ENCODE data around the gene HPSE2.
"Not testable (repeated sequence)": the region's sequence is repeated elsewhere in the genome, so short reads cannot be mapped to it uniquely, and the experiment has no call there.

The HPSE2 gene

DNA sequence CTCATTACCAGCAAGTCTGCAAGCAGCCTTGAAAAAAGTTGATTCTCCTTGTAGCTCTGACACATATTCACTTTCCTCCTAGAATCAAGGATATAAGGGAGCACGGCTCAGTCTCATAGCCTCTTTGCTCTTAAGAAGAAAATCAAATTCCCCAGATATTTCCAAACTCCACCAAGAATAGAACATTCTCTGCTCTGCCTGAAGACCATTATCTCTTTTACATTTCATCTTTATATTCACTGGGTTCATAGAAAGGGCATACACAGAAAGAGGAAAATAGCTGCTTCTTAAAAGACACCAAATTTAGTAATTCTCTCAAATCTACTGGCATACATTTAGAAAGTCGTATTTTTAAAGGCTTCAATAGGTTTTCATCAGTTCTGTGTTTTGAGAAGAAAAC lies 92.0 kb downstream of the HPSE2 start:
- DNase-seq, result no peak

DNA sequence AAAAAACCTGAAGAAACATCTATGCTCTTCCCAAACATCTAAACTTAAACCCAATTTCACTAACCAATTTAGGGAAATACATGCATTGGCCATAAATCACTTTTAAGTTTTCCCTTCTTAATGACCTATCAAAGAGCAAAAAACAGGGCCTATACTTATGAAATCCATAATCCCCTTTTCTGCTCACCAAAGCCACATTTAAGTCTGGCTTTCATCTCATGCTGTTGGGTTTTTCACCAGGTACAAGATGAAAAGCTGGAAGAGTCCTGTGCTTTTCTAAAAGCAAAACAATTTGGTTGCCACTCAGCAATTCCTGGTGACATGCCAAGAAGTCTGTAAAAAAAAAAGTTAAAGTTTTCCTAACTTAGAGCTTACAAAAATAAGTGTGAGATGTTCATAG lies 92.6 kb downstream of the HPSE2 start:
- no peak for DNase-seq

DNA sequence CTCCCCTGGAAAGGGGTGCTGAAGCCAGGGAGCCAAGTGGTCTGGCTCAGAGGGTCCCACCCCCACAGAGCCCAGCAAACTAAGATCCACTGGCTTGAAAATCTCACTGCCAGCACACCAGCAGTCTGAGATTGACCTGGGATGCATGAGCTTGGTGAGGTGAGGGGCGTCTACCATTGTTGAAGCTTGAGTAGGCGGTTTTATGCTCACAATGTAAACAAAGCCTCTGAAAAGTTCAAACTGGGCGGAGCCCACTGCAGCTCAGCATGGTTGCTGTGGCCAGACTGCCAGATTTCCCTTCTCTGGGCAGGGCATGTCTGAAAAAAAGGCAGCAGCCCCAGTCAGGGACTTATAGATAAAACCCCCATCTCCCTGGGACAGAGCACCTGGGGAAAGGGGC lies 102.8 kb downstream of the HPSE2 start:
- DNase-seq, result not testable (repeated sequence)

DNA sequence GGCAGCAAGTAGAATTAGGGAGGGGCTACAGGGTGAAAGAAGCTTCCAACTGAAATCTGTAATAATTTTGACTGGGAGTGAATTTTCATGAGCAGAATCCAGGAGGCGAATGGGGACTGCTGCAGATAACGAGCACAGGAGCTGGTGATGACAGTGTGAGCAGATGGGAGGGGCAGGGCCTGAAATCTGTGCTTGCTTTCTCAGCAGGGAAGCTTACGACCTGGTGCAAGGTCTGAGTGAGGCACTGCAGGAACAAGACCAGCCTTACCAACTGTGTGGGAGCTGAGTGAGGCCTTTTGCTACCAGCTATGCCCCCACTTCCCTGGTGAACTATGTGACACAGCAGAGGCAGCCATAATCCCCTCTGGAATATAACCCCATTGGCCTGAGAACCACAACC lies 109.8 kb downstream of the HPSE2 start:
- DNase-seq, result no peak

DNA sequence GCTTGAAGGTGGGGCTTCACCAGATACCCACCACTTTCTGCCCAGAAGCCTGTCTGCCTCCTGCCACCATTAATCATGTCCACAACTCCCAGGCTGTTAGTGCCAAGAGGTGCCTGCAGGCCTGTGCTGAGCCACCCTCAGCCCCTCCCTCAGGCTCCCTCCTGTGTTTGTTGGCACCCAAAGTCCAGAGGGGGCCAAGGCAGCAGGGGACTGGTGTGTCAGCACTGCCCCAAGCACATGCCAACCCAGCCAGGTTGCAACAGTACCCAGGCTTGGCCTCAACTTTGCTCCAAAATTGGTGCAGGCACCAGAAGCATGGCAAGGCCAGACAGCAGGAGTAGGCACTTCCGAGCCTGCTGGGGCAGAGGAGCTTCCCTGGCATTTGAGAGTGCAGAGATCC lies 111.3 kb downstream of the HPSE2 start:
- no peak for DNase-seq

DNA sequence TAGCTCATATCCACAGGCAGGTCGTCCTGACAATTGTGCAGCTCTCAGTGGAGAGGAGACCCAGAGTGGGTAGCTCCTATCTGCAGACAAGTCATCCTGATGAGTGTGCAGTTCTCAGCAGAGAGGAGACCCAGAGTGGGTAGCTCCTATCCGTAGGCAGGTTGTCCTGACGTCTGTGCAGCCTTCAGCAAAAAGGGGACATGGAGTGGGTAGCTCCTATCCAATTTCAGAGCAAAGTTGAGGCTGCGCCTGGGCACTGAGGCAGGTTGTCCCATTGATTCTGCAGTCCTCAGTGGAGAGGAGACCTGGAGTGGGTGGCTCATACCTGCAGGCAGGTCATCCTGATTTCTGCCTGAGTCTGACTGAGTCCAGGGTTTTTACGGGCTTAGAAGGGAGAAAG lies 111.8 kb downstream of the HPSE2 start:
- no peak for DNase-seq

DNA sequence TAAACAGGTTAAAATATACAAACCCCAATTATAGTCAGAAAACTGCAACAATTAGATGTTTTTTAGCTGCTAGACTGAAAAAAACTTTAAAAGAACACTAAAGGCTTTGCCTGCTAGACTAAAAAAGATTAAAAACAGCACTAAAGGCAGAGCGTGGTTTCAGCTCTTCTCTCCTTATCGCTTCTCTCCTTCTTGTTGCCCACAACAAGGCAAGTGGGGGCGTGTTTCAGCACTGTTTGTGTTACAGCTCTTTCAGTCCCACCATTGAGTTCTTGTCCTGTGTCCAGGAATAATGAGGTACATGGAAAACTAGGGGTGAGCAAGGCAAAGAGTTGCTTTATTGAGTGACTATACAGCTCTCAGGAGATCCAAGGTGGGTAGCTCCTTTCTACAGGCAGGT lies 112.3 kb downstream of the HPSE2 start:
- DNase-seq, result no peak

DNA sequence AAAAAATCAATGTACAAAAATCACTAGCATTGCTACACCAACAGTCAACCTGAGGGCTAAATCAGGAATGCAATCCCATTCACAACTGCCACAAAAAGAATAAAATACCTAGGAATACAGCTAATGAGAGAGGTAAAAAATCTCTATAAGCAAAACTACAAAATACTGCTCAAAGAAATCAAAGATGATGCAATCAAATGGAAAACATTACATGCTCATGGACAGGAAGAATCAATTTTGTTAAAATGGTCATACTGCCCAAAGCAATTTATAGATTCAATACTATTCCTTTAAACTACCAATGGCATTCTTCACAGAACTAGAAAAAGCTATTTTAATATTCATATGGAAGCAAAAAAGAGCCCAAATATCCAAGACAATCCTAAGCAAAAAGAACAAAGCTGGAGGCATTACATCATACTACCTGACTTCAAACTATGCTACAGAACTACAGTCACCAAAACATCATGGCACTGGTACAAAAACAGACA lies 116.3 kb downstream of the HPSE2 start:
- no peak for DNase-seq

DNA sequence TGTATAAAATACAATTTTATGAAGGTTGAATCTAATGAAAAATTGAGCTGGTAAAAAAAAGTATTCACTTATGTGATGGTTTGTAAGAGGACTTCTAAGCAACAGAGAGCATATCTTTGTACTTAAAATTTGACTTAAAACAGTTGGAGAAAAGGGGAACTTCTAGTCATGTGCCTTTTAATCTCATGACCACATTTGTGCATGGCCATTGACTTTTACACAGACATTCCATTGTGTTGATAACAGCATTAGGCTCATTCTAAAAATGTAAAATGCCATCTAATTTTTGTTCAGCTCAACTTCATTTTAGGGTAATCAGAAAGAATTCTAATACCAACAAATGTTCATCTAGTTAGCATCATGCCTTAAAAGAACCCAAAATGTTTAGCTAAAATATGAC lies 119.9 kb downstream of the HPSE2 start:
- no peak for DNase-seq

DNA sequence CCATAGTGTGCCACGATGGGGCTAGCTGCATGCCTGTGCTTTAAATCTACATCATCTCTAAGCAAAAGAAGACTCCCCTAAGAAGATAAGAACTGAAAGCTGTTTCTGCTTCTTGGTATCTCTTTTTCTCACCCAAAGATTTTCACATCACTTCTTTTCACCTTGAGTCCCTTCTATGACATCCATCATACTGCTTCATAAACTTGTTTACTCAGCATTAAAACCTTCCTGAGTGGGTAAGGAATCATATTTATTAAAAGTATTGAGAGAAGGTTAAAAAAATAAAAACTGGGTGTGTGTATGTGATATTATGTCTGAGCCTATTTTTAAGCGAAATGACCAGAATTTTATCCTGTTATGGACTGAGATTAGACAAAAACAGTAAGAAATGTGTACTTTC lies 150.3 kb downstream of the HPSE2 start:
- no peak for DNase-seq

DNA sequence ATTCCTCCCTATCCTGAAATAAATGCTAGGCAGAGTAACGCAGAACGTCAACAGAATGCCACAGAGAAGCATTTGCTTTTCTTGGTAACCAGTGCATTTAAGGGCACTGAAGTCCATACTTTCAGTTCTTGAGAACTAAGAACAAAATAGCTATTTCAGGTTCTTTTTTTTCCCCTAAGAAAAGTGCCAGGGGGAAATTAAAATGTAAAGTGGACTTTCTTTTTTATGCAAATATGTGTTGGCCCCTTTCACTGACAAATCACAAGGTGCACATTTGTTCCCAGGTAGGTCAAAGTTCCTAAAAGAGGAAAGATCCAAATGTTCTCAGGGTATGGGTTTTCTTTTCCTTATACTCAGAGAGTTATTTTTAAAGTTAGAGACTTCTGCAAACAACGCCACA lies 151.5 kb downstream of the HPSE2 start:
- no peak for DNase-seq

DNA sequence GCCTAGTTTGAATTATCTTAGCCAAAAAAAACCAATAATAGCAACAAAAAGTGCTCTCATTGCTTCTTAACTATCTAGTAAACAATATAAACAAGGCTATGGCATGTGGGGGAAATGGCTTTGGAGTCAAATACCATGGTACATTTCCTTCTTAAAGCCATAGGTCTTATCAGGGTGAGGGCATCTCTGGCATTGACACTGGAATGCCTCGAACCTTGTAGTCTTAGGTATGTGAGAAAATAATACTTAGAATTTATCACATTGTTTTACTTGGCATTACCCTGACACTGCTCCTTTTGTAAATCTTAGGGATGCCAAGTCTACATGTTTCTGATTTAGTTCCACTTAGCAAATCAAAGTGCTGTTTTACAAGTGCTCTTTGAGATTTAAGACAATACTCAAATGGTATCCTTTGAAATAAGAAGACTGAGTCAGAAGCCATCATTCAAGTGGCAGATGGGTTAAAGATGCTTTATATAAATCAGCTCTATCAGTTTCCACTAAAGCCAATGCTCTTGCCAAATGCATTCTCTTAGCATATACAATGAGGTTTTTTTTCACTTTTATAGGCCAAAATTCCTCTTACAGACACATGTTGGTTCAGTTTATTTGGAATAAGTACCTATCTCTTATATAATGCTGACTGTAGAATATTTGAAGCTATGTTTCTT lies 155.2 kb downstream of the HPSE2 start:
- DNase-seq, result no peak

DNA sequence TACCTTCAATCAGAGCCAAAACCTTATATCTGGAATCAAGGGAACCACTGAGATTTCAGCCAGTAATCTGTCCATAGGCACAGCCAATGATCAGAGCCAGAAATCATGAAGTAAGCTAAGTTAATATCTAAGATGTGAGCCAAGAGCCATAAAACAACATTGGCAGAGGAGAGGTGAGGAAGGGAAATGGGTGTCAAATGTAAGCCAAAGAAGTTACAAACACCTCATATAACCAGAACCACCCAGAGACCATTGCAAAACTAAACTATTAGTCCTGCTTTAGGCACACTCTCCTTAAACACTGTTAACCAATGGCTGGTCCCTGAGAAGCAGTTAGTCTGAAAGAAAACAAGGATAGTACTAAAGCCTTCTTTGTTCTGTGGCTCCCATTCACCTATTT lies 173.1 kb downstream of the HPSE2 start:
- no peak for DNase-seq

DNA sequence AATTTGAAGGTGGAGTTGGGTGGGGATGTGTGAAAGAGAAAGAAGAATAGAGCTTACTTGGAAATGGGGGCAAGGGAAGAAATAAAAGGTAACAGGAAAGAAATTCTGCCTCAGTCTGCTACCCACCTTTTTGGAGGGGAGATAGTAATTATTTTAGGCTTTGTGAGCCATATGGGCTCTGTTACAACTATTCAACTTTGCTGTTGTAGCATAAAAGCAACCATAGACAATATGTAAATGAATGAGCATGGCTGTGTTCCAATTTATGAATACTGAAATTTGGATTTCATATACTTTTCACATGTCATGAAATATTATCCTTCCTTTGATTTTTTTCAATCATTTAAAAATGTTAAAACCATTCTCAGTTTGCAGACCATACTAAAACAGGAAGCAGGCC lies 176.9 kb downstream of the HPSE2 start:
- DNase-seq, result no peak

DNA sequence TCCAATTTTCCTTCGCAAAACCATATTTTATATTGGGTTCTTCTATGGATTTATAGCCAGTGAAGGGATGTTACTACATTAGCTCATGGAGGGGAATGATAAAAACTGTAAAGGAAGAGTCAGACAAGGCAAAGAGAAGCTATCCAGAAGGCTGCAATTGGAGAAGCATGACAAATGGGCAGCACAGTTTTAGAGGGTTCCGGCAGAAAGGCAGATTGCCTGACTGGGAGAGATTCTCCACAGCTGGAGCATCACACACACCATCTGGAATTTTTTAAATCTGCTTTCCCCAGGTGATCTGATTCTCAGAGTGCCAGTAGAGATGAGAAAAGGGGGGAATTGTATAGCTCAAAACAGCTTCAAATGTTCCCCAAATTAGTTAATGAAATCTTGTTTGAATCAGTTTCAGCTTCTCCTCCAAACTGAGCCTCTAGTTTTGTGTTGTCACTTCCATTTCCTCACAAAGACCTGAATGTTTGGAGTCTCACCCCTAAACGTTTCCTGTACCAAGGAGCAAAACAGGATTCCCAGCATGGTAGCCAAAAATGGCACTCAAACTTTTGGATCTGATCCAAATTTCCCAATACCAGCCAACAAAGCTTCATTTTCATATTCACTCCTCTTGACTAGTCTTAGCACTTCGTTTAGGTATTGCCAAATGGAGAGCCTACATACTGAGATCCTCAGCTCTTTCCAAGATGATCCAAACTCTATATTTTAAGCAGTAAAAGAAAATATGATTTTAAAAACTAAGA lies 177.5 kb downstream of the HPSE2 start:
- DNase-seq, result no peak

DNA sequence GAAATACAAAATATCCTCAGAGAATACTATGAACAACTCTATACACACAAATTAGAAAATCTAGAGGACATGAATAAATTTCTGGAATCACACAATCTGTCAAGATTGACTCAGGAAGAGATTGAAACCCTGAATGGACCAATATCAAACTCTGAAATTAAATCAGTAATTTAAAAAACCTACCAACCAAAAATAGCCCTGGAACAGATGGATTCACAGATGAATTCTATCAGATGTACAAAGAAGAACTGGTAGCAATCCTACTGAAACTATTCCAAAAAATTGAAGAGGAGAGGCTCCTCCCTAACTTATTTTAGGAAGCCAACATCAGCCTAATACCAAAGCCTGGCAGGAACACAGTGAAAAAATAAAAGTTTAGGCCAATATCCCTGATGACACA lies 190.0 kb downstream of the HPSE2 start:
- DNase-seq, result no peak

DNA sequence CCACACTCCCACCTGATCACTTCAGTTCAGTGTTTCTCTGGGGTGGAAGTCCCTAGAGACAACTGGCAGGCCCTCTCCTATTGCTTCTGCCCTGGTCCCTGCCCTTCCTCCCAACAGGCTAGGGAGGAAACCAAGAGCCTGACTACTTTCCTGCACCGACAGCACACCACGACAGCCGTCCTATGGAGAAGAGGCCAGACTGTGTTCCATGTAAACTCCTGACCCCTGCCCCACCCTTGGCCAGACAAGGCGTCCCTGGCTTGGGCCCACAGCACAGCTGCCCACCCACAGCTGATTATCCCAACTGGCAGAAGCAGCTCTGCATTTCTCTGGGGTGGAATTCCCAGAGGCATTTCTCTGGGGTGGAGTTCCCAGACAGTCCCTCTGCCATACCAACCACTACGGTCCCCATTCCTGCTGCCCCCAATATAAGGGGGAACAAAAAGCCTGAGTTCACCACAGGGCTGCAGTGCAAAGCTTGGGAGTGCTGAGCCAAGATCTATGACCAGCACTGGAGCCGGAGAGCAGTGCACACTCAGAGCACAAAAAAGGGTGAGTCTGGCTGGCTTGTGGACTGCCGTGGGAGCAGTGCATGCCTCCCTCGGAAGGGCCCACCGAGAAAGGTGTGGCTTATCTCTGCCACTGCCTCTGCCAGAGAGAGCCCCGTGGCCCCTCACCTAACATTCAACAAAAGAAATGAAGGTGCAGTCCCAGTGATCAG lies 193.4 kb downstream of the HPSE2 start:
- DNase-seq, result no peak

DNA sequence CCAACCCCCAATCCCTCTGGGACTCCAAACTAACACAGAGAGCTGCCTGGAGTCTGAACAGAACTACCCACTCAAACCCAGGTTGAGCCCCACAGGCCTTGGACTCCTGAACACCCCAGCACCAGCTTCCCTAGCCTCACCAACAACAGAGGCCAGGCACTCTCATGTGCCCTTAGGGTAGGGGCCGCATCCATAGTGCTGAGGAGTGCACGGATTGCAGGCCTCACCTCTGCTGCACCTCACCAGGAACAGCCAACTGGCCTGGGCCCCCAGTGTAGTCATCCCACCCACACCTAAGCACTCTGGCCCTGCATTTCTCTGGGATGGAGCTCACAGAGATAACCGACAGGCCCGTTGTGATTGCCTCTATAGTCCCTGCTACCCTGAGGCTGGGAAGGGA lies 194.2 kb downstream of the HPSE2 start:
- DNase-seq, result no peak

DNA sequence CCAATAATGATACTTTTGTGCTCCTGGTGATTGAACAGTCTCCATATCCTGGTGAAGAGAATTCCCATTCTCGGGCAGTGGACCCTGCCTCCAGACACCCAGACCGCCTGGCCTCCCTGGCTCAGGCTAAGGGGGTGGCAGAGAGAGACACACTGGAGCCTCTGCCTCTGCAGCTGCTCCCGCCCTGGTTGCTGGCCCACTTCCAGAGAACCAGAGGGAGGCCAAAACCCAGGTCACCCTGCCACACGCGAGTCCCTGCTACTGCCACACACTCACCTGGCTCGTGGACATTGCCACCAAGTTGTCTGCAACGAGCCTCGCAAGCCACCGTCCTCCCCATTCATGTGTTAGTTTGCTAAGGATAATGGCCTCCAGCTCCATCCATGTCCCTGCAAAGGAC lies 221.8 kb downstream of the HPSE2 start:
- no peak for DNase-seq

DNA sequence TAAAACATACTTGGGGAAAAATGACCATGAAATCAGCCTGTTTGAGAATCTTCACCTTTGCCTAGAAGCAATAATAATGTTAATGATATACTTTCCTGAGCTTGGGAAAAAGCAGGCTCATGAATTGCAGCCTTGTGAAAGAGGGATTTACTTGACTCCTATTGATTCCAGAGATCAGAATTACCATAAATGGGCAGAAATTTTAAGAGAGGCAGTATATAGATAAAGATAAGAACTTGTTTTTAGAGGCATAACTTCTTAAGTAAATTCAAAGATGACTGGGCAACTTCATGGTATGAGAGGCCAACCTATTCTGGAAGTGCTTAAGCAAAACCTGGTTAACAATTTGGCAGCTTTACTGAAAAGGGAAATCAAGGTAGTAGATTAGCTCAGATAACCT lies 225.4 kb downstream of the HPSE2 start:
- DNase-seq, result no peak

DNA sequence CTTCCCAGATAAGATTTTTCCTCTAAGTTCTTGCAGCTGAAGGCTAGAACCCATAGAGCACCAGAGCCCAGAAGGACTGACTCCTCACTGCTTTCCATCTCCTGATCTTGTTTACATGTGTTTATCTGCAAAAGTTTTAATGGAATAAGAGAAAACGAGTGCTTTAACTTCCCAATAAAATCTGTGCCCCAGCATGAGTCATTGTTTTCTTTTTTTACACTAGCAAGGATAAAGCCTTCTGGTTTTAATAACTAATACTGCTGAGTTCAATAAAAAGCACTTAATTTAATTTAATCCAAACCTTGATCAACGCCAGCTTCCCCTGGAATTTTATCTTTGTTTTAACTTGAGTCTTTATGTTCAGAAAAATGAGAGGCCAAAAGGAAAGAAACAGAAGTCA lies 227.6 kb downstream of the HPSE2 start:
- no peak for DNase-seq

DNA sequence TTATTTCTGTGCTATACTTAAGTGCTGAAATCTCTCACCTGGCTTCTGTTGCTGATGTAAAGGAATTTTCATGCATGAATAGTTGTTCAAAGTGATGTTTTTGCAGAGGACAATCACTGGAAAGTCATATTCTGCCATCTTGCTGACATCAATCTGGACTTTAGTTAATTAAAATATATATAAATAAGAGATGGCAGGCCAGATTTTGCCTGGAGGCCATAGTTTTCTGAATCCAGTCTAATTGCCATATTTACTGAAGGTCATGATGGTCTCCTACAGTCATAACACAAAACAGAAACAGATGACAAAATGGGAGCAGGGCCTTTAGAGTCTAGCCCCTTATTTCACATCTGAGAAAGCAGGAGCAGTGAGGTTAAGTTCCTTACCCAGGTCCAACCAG lies 228.2 kb downstream of the HPSE2 start:
- DNase-seq, result no peak

DNA sequence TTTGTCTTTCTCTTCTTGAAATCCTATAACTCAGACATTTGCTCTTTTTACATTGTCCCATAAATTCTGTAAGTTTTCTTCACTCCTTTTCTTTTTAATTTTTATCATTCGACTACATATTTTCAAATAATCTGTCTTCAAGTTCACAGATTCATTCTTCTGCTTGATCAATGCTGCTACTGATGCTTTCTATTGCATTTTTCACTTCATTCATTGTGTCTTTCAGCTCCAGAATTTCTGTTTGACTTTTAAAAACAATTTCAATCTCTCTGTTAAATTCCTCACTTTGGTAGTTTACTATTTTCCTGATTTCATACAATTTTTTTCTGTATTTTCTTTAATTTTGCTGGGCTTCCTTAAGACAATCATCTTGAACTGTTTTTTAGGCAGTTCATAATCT lies 230.4 kb downstream of the HPSE2 start:
- DNase-seq, result no peak

DNA sequence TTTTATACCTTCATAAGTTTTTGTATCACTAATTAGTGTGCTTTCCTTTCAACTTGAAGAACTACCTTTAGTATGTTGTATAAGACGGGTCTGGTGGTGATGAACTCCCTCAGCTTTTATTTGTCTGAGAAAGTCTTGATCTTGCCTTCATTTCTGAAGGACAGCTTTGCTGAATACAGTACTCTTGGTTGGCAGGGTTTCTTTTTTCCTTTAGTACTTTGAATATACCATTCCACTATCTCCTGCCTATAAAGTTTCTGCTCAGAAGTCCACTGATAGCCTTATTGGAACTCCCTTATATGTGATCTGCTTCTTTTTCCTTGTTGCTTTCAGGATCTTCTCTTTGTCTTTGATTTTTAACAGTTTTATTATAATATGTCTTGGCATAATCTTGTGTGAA lies 230.9 kb downstream of the HPSE2 start:
- no peak for DNase-seq
